KMS-11 (cell line): Measurements from ENCODE around the gene ZNF236.

Experiments used
- H2AFZ ChIP-seq: fragments of 200-600 bp; sonication (generic); 2 replicates; pipeline ENCODE4 v1.6.1; 2016; ENCODE audit warnings: antibody characterized with exemption, mixed run types, low read depth
- H3K27ac ChIP-seq: fragments of 200-600 bp; sonication (generic); 2 replicates; pipeline ENCODE4 v1.6.1; 2016; ENCODE audit warnings: mild to moderate bottlenecking, mixed run types
- H3K27me3 ChIP-seq: fragments of 200-600 bp; sonication (generic); 2 replicates; pipeline ENCODE4 v1.6.1; 2017; ENCODE audit warnings: mild to moderate bottlenecking, low read depth, mixed run types, moderate library complexity; ENCODE audit not compliant: insufficient read depth
- H3K36me3 ChIP-seq: fragments of 200-600 bp; sonication (generic); 2 replicates; pipeline ENCODE4 v1.6.1; 2017; ENCODE audit warnings: mild to moderate bottlenecking, mixed run types; ENCODE audit not compliant: insufficient read depth
- H3K4me1 ChIP-seq: fragments of 200-600 bp; sonication (generic); 2 replicates; pipeline ENCODE4 v1.6.1; 2016; ENCODE audit warnings: mild to moderate bottlenecking, low read depth, mixed run types; ENCODE audit not compliant: poor library complexity, severe bottlenecking
- H3K4me2 ChIP-seq: fragments of 200-600 bp; sonication (generic); 2 replicates; pipeline ENCODE4 v1.7.0; 2016; ENCODE audit warnings: mild to moderate bottlenecking, mixed run types
- H3K4me3 ChIP-seq: fragments of 200-600 bp; sonication (generic); IDR thresholded peaks from 2 replicates; pipeline ENCODE4 v1.6.1; 2017; ENCODE audit warnings: low read depth, low read length, mixed read lengths; ENCODE audit not compliant: insufficient read depth
- H3K79me2 ChIP-seq: fragments of 200-600 bp; sonication (generic); 2 replicates; pipeline ENCODE4 v1.6.1; 2016; ENCODE audit warnings: low read depth, mixed run types; ENCODE audit not compliant: insufficient read depth
- H3K9ac ChIP-seq: fragments of 200-600 bp; sonication (generic); 2 replicates; pipeline ENCODE4 v1.6.1; 2016; ENCODE audit warnings: mild to moderate bottlenecking, mixed run types
- H4K20me1 ChIP-seq: fragments of 200-600 bp; sonication (generic); 2 replicates; pipeline ENCODE4 v1.6.1; 2016; ENCODE audit warnings: mild to moderate bottlenecking, mixed run types; ENCODE audit not compliant: insufficient read depth
- TF ChIP-seq, protein P1 (sequence below): fragments of 200-600 bp; sonication (generic); conservative IDR thresholded peaks from 2 replicates; pipeline ENCODE4 v1.6.1; 2017; ENCODE audit warnings: low read depth, mild to moderate bottlenecking, antibody characterized with exemption, low read length, moderate library complexity, mixed read lengths

ZNF236 gene

GRCh38 chr18:76985156-76985950 lies 163.0 kb downstream of the ZNF236 start:
- no peak overlapping the region for H3K27ac ChIP-seq

GRCh38 chr18:76985951-76986236 lies 163.5 kb downstream of the ZNF236 start:
- Histone ChIP-seq H4K20me1 (no peaks in the 10 kb centered on the region), H2AFZ (no peak overlapping the region), H3K27ac (no peak overlapping the region), H3K4me3 (no peak overlapping the region), H3K27me3 (no peaks in the 10 kb centered on the region), H3K9ac (no peak overlapping the region), H3K36me3 (no peaks in the 10 kb centered on the region), H3K79me2 (no peaks in the 10 kb centered on the region), H3K4me1 (no peaks in the 10 kb centered on the region), H3K4me2 (no peak overlapping the region)
- TF ChIP-seq, protein P1, sequence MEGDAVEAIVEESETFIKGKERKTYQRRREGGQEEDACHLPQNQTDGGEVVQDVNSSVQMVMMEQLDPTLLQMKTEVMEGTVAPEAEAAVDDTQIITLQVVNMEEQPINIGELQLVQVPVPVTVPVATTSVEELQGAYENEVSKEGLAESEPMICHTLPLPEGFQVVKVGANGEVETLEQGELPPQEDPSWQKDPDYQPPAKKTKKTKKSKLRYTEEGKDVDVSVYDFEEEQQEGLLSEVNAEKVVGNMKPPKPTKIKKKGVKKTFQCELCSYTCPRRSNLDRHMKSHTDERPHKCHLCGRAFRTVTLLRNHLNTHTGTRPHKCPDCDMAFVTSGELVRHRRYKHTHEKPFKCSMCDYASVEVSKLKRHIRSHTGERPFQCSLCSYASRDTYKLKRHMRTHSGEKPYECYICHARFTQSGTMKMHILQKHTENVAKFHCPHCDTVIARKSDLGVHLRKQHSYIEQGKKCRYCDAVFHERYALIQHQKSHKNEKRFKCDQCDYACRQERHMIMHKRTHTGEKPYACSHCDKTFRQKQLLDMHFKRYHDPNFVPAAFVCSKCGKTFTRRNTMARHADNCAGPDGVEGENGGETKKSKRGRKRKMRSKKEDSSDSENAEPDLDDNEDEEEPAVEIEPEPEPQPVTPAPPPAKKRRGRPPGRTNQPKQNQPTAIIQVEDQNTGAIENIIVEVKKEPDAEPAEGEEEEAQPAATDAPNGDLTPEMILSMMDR: no peak

More at GRCh38 chr18:76985156-76985950, 163.0 kb downstream of the ZNF236 start:
- no peak overlapping the region for H3K4me2 ChIP-seq
- H3K4me3 ChIP-seq: no peak overlapping the region
- no peaks in the 10 kb centered on the region for H3K4me1 ChIP-seq
- no peaks in the 10 kb centered on the region for H3K27me3 ChIP-seq
- no peak overlapping the region for H3K9ac ChIP-seq
- no peak overlapping the region for H2AFZ ChIP-seq
- TF ChIP-seq, protein P1: no peak
- H3K79me2 ChIP-seq: no peaks in the 10 kb centered on the region
- H3K36me3 ChIP-seq: no peaks in the 10 kb centered on the region
- no peaks in the 10 kb centered on the region for H4K20me1 ChIP-seq

GRCh38 chr18:76986406-76986805 lies 164.0 kb downstream of the ZNF236 start:
- no peak overlapping the region for H2AFZ ChIP-seq
- no peak overlapping the region for H3K27ac ChIP-seq
- H3K4me2 ChIP-seq: no peak overlapping the region
- no peaks in the 10 kb centered on the region for H3K36me3 ChIP-seq
- H3K27me3 ChIP-seq: no peaks in the 10 kb centered on the region
- H4K20me1 ChIP-seq: no peaks in the 10 kb centered on the region
- no peak overlapping the region for H3K4me3 ChIP-seq
- no peak overlapping the region for H3K9ac ChIP-seq
- no peaks in the 10 kb centered on the region for H3K4me1 ChIP-seq
- TF ChIP-seq, protein P1: no peak
- no peaks in the 10 kb centered on the region for H3K79me2 ChIP-seq

GRCh38 chr18:76988031-76988826 lies 165.9 kb downstream of the ZNF236 start:
- Histone ChIP-seq H4K20me1 (no peaks in the 10 kb centered on the region), H3K4me1 (no peaks in the 10 kb centered on the region), H2AFZ (no peak overlapping the region), H3K36me3 (no peaks in the 10 kb centered on the region), H3K27me3 (no peaks in the 10 kb centered on the region), H3K9ac (no peak overlapping the region), H3K4me3 (no peak overlapping the region), H3K79me2 (no peaks in the 10 kb centered on the region), H3K27ac (no peak overlapping the region), H3K4me2 (no peak overlapping the region)
- TF ChIP-seq, protein P1: no peak
